HEK293T (cell line): Measurements from ENCODE around the gene COQ9.

ENCODE experiments used
- CTCF ChIA-PET: fragments of 350-600 bp; formaldehyde crosslinking; extraction: SDS; loops from one replicate; lab custom pipeline; 2021; ENCODE audit warnings: antibody characterized with exemption, inconsistent platforms; lab: Yijun Ruan, JAX
- POLR2A ChIA-PET: fragments of 350-600 bp; formaldehyde crosslinking; extraction: SDS; loops from one replicate; lab custom pipeline; 2020; ENCODE audit warnings: antibody characterized with exemption, inconsistent platforms; lab: Yijun Ruan, JAX
- DNase-seq: peaks from one replicate; pipeline ENCODE4 v3.0.0; 2012; ENCODE audit warnings: mixed read lengths; ENCODE audit errors: extremely low spot score
- ARNT ChIP-seq: fragments of 450-650 bp; IDR thresholded peaks from 2 replicates; pipeline ENCODE4 v1.6.1; 2017; ENCODE audit warnings: mild to moderate bottlenecking
- BHLHE40 ChIP-seq: fragments of 450-650 bp; IDR thresholded peaks from 2 replicates; pipeline ENCODE4 v1.6.1; 2016; ENCODE audit warnings: mild to moderate bottlenecking, moderate library complexity, borderline replicate concordance
- CTBP1 ChIP-seq: fragments of 450-650 bp; IDR thresholded peaks from 2 replicates; pipeline ENCODE4 v1.6.1; 2016; ENCODE audit warnings: borderline replicate concordance
- ELF4 ChIP-seq: fragments of 450-650 bp; IDR thresholded peaks from 2 replicates; pipeline ENCODE4 v1.6.1; 2017; ENCODE audit warnings: antibody characterized with exemption
- FOXA1 ChIP-seq: fragments of 450-650 bp; IDR thresholded peaks from 2 replicates; pipeline ENCODE4 v1.6.1; 2016; ENCODE audit warnings: mild to moderate bottlenecking
- FOXK2 ChIP-seq: fragments of 450-650 bp; IDR thresholded peaks from 2 replicates; pipeline ENCODE4 v1.6.1; 2016; ENCODE audit warnings: mild to moderate bottlenecking
- FOXM1 ChIP-seq: fragments of 450-650 bp; IDR thresholded peaks from 2 replicates; pipeline ENCODE4 v1.6.1; 2017; ENCODE audit warnings: mild to moderate bottlenecking, borderline replicate concordance
- HDGF ChIP-seq: fragments of 450-650 bp; IDR thresholded peaks from 2 replicates; pipeline ENCODE4 v1.6.1; 2017; ENCODE audit warnings: antibody characterized with exemption, borderline replicate concordance
- L3MBTL2 ChIP-seq: fragments of 450-650 bp; conservative IDR thresholded peaks from 2 replicates; pipeline ENCODE4 v1.6.1; 2016; ENCODE audit warnings: mild to moderate bottlenecking
- LEF1 ChIP-seq: fragments of 450-650 bp; IDR thresholded peaks from 2 replicates; pipeline ENCODE4 v1.6.1; 2017; ENCODE audit warnings: mild to moderate bottlenecking, borderline replicate concordance
- NFRKB ChIP-seq: fragments of 450-650 bp; IDR thresholded peaks from 2 replicates; pipeline ENCODE4 v1.6.1; 2016; ENCODE audit warnings: mild to moderate bottlenecking, moderate library complexity
- SP1 ChIP-seq: fragments of 450-650 bp; IDR thresholded peaks from 2 replicates; pipeline ENCODE4 v1.6.1; 2017
- SUZ12 ChIP-seq: fragments of 450-650 bp; IDR thresholded peaks from 2 replicates; pipeline ENCODE4 v1.6.1; 2016; ENCODE audit warnings: mild to moderate bottlenecking
- TARDBP ChIP-seq: fragments of 450-650 bp; IDR thresholded peaks from 2 replicates; pipeline ENCODE4 v1.6.1; 2016
- ZNF384 ChIP-seq: fragments of 450-650 bp; IDR thresholded peaks from 2 replicates; pipeline ENCODE4 v1.6.1; 2016
- TF ChIP-seq, protein P1 (sequence below): fragments of 450-650 bp; IDR thresholded peaks from 2 replicates; pipeline ENCODE4 v1.6.1; 2016

The COQ9 gene

DNA sequence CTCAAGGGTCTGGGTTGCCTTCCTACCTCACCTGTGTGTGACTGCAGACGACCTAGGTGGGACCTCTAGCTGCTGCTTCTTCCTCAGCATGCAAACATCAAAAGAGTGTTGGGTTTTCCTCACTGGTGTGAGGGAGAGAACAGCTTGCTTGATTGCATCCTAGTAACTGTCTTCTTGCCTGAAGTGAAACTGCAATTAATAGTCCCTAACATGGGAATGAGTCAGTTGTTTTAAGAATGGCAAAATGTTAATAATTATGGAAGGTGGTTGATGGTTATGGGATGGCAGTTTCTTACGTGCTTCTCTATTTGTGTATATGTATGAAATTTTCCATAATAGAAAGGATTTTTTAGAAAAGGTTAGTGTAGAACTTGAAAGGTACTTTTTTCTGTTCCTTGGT, 21.1 kb downstream of the COQ9 start:
- DNase-seq, result no peak
- POLR2A ChIA-PET, result no interaction called here
- TF ChIP-seq SUZ12 (no peak), NFRKB (no peak), TARDBP (no peak), FOXM1 (no peak), L3MBTL2 (no peak), FOXA1 (no peak), SP1 (no peak), HDGF (no peak), ARNT (no peak), FOXK2 (no peak), CTBP1 (no peak), ZNF384 (no peak), BHLHE40 (no peak), LEF1 (no peak), ELF4 (no peak)
- TF ChIP-seq, protein P1, sequence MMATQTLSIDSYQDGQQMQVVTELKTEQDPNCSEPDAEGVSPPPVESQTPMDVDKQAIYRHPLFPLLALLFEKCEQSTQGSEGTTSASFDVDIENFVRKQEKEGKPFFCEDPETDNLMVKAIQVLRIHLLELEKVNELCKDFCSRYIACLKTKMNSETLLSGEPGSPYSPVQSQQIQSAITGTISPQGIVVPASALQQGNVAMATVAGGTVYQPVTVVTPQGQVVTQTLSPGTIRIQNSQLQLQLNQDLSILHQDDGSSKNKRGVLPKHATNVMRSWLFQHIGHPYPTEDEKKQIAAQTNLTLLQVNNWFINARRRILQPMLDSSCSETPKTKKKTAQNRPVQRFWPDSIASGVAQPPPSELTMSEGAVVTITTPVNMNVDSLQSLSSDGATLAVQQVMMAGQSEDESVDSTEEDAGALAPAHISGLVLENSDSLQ, result no peak
- CTCF ChIA-PET, result no interaction called here

DNA sequence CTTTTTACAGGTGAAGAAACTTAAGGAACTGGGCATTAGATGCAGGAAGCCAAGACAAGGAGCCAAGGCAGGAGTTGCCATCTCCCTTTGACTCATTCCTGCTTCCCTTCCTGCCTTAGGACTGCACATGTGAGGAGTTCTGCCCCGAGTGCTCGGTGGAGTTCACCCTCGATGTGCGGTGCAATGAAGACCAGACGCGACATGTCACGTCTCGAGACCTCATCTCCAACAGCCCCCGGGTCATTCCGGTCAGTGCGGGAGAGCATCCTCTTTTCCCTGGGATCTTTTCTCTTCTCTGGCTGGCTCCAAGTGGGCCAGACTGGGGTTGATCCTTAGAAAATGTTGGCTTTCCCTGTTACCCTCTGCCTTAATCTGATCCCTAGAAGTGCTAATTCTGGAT, 21.8 kb downstream of the COQ9 start:
- no peak for DNase-seq
- POLR2A ChIA-PET, result interaction anchor here (1.3 kb wide), 1 partner anchor 22 kb away, joined by 5 read pairs; the partner anchor contains the start of genes CIAPIN1 and COQ9
- CTCF ChIA-PET, result no interaction called here
- TF ChIP-seq, protein P1, result no peak
- no peak for TF ChIP-seq L3MBTL2
- no peak for TF ChIP-seq LEF1
- no peak for TF ChIP-seq SP1
- no peak for TF ChIP-seq FOXM1
- TF ChIP-seq CTBP1, result no peak
- TF ChIP-seq TARDBP, result no peak
- TF ChIP-seq FOXK2, result no peak
- no peak for TF ChIP-seq BHLHE40
- no peak for TF ChIP-seq HDGF
- TF ChIP-seq ZNF384, result no peak
- no peak for TF ChIP-seq ELF4
- no peak for TF ChIP-seq NFRKB
- no peak for TF ChIP-seq SUZ12
- TF ChIP-seq ARNT, result no peak
- no peak for TF ChIP-seq FOXA1

DNA sequence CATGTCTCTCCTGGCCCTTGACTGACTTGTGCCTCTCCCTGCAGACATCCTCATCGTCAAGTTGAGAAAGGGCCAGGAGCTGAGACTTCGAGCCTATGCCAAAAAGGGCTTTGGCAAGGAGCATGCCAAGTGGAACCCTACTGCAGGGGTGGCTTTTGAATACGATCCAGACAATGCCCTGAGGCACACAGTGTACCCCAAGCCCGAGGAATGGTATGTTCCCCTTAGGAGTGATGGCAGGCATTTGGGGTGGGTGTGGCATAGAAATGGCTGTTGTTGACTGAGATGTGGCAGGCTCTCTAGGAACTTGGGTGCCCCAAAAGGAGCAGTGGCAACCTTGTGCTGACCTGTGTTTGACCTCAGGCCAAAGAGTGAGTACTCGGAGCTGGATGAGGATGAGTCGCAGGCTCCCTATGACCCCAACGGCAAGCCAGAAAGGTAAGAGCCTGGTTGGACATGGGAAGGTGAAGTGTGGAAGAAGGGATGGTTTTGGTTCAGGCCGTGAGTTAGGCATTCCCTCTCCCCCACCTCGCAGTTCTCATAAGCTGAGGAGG, 22.7 kb downstream of the COQ9 start:
- POLR2A ChIA-PET, result interaction anchor here (1.3 kb wide), 1 partner anchor 23 kb away, joined by 5 read pairs; the partner anchor contains the start of genes CIAPIN1 and COQ9
- CTCF ChIA-PET, result no interaction called here
- no peak for DNase-seq
- TF ChIP-seq, protein P1, result no peak
- TF ChIP-seq L3MBTL2, result no peak
- no peak for TF ChIP-seq CTBP1
- TF ChIP-seq ARNT, result no peak
- no peak for TF ChIP-seq ELF4

DNA sequence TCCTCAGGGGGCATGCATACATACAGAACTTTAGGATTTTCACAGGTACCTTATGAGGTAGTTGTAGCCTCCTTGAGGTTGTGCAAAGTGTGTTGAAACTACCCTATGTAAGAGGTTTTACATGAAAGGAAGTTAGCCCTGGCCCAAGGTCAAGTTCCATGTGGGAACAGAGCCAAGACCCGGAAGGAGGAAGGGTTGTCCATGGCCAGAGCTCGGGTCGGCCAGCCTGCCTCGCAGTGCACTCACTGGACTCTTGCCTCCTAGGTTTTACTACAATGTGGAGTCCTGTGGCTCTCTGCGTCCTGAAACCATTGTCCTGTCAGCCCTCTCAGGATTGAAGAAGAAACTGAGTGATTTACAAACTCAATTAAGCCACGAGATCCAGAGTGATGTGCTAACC, 23.4 kb downstream of the COQ9 start:
- ChIA-PET POLR2A (interaction anchor here (1.7 to 2.0 kb wide), 2 partner anchors 8 to 24 kb away, joined by 5 to 7 read pairs; partner anchors contain the start of genes CIAPIN1, COQ9 and POLR2C), CTCF (no interaction called here)
- TF ChIP-seq HDGF (no peak), SP1 (no peak), SUZ12 (no peak), LEF1 (no peak), FOXM1 (no peak), NFRKB (no peak), FOXK2 (no peak), ZNF384 (no peak), L3MBTL2 (no peak), TARDBP (no peak), ARNT (no peak), CTBP1 (no peak), BHLHE40 (no peak), FOXA1 (no peak), ELF4 (no peak)
- TF ChIP-seq, protein P1, result no peak
- DNase-seq, result no peak

DNA sequence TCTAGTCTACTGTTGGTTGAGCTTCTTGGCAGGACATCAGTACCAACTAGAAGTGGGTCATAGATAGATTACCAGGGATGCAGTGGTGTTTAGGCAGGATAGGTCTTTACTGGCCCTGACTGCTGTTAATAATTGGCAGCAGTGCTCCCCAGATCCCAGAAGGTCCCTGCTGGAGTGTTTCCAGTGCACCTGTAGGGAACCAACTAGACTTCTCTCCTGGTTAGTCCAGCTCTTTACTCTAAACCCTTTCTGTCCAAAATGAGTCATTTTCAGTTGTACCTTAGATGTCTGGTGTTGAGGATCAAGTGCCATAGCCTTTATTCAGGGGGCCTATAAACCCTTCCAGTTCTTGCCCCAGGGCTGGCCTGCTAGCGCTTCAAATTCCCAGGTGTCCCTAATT, 23.9 kb downstream of the COQ9 start:
- TF ChIP-seq SUZ12, result no peak
- TF ChIP-seq BHLHE40, result no peak
- TF ChIP-seq ZNF384, result no peak
- no peak for TF ChIP-seq L3MBTL2
- TF ChIP-seq CTBP1, result no peak
- TF ChIP-seq ELF4, result no peak
- TF ChIP-seq FOXM1, result no peak
- TF ChIP-seq SP1, result no peak
- no peak for TF ChIP-seq FOXA1
- no peak for TF ChIP-seq TARDBP
- TF ChIP-seq, protein P1, result no peak
- no peak for TF ChIP-seq NFRKB
- TF ChIP-seq LEF1, result no peak
- no peak for TF ChIP-seq FOXK2
- no peak for TF ChIP-seq ARNT
- no peak for TF ChIP-seq HDGF
- ChIA-PET CTCF (interaction anchor here (1.1 kb wide), 1 partner anchor 49 kb away, joined by 4 read pairs; no protein-coding TSS in a partner anchor), POLR2A (interaction anchor here (1.7 to 2.0 kb wide), 2 partner anchors 9 to 24 kb away, joined by 5 to 7 read pairs; partner anchors contain the start of genes CIAPIN1, COQ9 and POLR2C)
- no peak for DNase-seq
